HCT116 (cell line): Measurements from ENCODE around the gene RNF150. TPM values are rescaled to one million over a fixed set of nuclear protein-coding genes. Genes with fewer than 3 reads are reported as not detected.

ENCODE experiments used
- ATAC-seq: fragments of 200-7000 bp; cut with Tn5 transposase; 2 replicates; pipeline ENCODE4 v1.9.1; 2020; ENCODE audit warnings: mild to moderate bottlenecking, moderate library complexity
- BruUV-seq: library from RNA; stranded (reverse); fragments of 400-500 nt; replicated peaks from 2 replicates; lab custom pipeline; 2021; lab: Mats Ljungman, UMichigan
- CTCF ChIA-PET: fragments of 300-600 bp; sonication (Branson Sonifier 250); formaldehyde crosslinking; loops from one replicate; lab custom pipeline; 2021; ENCODE audit warnings: antibody characterized with exemption; lab: Charles Lee
- POLR2A ChIA-PET: fragments of 300-600, 350-600 bp; sonication (Branson Sonifier 250); formaldehyde crosslinking; loops from one replicate; lab custom pipeline; 2021; ENCODE audit warnings: antibody characterized with exemption; lab: Charles Lee
- RAD21 ChIA-PET, 2 experiments: fragments of 300-600 bp; sonication (Branson Sonifier 250); formaldehyde crosslinking; loops; one replicate each; lab custom pipeline; 2023; ENCODE audit warnings: low total read pairs in 2 of 2; ENCODE audit not compliant: uncharacterized antibody in 2 of 2, unreplicated experiment in 2 of 2, low non-redundant PET in 1 of 2; lab: Charles Lee
- DNase-seq: peaks from one replicate; pipeline ENCODE4 v3.0.0-alpha.2; 2010; ENCODE audit warnings: low read depth, low spot score
- H2AFZ ChIP-seq: fragments of 200-600 bp; shearing (Covaris generic), sonication (generic); 2 replicates; pipeline ENCODE4 v1.6.1; 2017; ENCODE audit warnings: low read depth, mixed run types, mixed read lengths, antibody characterized with exemption, low read length; ENCODE audit not compliant: poor library complexity, severe bottlenecking
- H3K27ac ChIP-seq: 2 replicates; pipeline ENCODE4 v1.5.1; 2012; ENCODE audit warnings: low read depth, low read length
- H3K27me3 ChIP-seq: fragments of 200-600 bp; sonication (generic); 2 replicates; pipeline ENCODE4 v1.6.1; 2016; ENCODE audit warnings: mixed run types, low read length, mixed read lengths; ENCODE audit not compliant: insufficient read depth
- H3K36me3 ChIP-seq, 2 experiments: fragments of 200-500 bp in 1 of 2; fragments of 200-600 bp in 1 of 2; sonication (Bioruptor generic) in 1 of 2; sonication (generic) in 1 of 2; 2 replicates each; pipeline versions ENCODE4 v1.5.1 to v1.6.1; 2014 to 2016; ENCODE audit warnings: low read length in 2 of 2, inconsistent platforms in 1 of 2, mixed read lengths in 1 of 2, mixed run types in 1 of 2; ENCODE audit not compliant: insufficient read depth in 2 of 2, control insufficient read depth in 1 of 2
- H3K4me1 ChIP-seq, 2 experiments: fragments of 200-600 bp in 1 of 2; sonication (generic) in 1 of 2; 2 replicates each; pipeline versions ENCODE4 v1.5.1 to v1.6.1; 2012 to 2017; ENCODE audit warnings: low read length in 2 of 2, inconsistent platforms in 1 of 2, mild to moderate bottlenecking in 1 of 2, mixed read lengths in 1 of 2, mixed run types in 1 of 2, moderate library complexity in 1 of 2; ENCODE audit not compliant: insufficient read depth in 2 of 2, control insufficient read depth in 1 of 2
- H3K4me2 ChIP-seq: fragments of 200-600 bp; sonication (generic); 2 replicates; pipeline ENCODE4 v1.6.1; 2017; ENCODE audit warnings: mixed run types, low read length, mixed read lengths
- H3K4me3 ChIP-seq, 2 experiments: fragments of 200-600 bp in 1 of 2; sonication (generic) in 1 of 2; replicated peaks in 1 of 2; 2 replicates each; pipeline ENCODE4 v1.5.1; 2011 to 2016; ENCODE audit warnings: low read length in 2 of 2, control low read depth in 1 of 2, low read depth in 1 of 2, mild to moderate bottlenecking in 1 of 2, mixed read lengths in 1 of 2, mixed run types in 1 of 2
- H3K79me2 ChIP-seq: fragments of 200-600 bp; sonication (generic); 2 replicates; pipeline ENCODE4 v1.6.1; 2017; ENCODE audit warnings: mild to moderate bottlenecking, mixed run types, low read length, moderate library complexity, mixed read lengths; ENCODE audit not compliant: insufficient read depth
- H3K9ac ChIP-seq: fragments of 200-600 bp; sonication (generic); 2 replicates; pipeline ENCODE4 v1.6.1; 2016; ENCODE audit warnings: low read length, mixed read lengths
- H3K9me2 ChIP-seq: fragments of 200-600 bp; sonication (generic), shearing (Covaris generic); 2 replicates; pipeline ENCODE4 v1.6.1; 2017; ENCODE audit warnings: mixed run types, mild to moderate bottlenecking, moderate library complexity; ENCODE audit not compliant: insufficient read depth
- H3K9me3 ChIP-seq, 2 experiments: fragments of 200-500 bp in 1 of 2; fragments of 200-600 bp in 1 of 2; sonication (Bioruptor generic) in 1 of 2; sonication (generic) in 1 of 2; 2 replicates each; pipeline ENCODE4 v1.6.1; 2014 to 2017; ENCODE audit warnings: low read length in 2 of 2, mixed read lengths in 2 of 2, inconsistent platforms in 1 of 2, low read depth in 1 of 2, mild to moderate bottlenecking in 1 of 2, mixed run types in 1 of 2, moderate library complexity in 1 of 2; ENCODE audit not compliant: control insufficient read depth in 1 of 2, insufficient read depth in 1 of 2
- H4K20me1 ChIP-seq: fragments of 200-600 bp; sonication (generic), shearing (Covaris generic); 2 replicates; pipeline ENCODE4 v1.6.1; 2017; ENCODE audit warnings: mixed run types, mild to moderate bottlenecking, moderate library complexity; ENCODE audit not compliant: insufficient read depth
- CBX3 ChIP-seq: IDR thresholded peaks from 2 replicates; pipeline ENCODE4 v1.6.1; 2012; ENCODE audit warnings: low read depth
- EGR1 ChIP-seq: IDR thresholded peaks from 2 replicates; pipeline ENCODE4 v1.6.1; 2012; ENCODE audit warnings: low read depth
- ELF1 ChIP-seq: IDR thresholded peaks from 2 replicates; pipeline ENCODE4 v1.6.1; 2012; ENCODE audit warnings: low read depth, borderline replicate concordance
- EZH2 ChIP-seq: fragments of 200-600 bp; sonication (generic); IDR thresholded peaks from 2 replicates; pipeline ENCODE4 v1.6.1; 2017; ENCODE audit warnings: antibody characterized with exemption, mixed run types
- EZH2phosphoT487 ChIP-seq: fragments of 200-600 bp; IDR thresholded peaks from 2 replicates; pipeline ENCODE4 v1.6.1; 2018; ENCODE audit warnings: antibody characterized with exemption, borderline replicate concordance
- FOSL1 ChIP-seq: IDR thresholded peaks from 2 replicates; pipeline ENCODE4 v1.6.1; 2012; ENCODE audit warnings: low read depth
- JUND ChIP-seq: IDR thresholded peaks from 2 replicates; pipeline ENCODE4 v1.6.1; 2012
- SP1 ChIP-seq: IDR thresholded peaks from 2 replicates; pipeline ENCODE4 v1.6.1; 2012; ENCODE audit warnings: low read depth
- TCF7L2 ChIP-seq: IDR thresholded peaks from 2 replicates; pipeline ENCODE4 v1.7.0; 2011; ENCODE audit warnings: borderline replicate concordance, inconsistent platforms; ENCODE audit not compliant: insufficient read depth, insufficient read length; ENCODE audit errors: extremely low read depth
- YY1 ChIP-seq: IDR thresholded peaks from 2 replicates; pipeline ENCODE4 v1.6.1; 2011; ENCODE audit warnings: low read length, low read depth, moderate library complexity, mild to moderate bottlenecking; ENCODE audit not compliant: insufficient replicate concordance; ENCODE audit errors: extremely low read depth
- intact Hi-C: fragments of 100-400 bp; cut with micrococcal nuclease; formaldehyde crosslinking; loops from 2 replicates; pipeline ENCODE4 v1.10.0; 2022
- total RNA-seq: library from RNA; stranded (reverse); gene quantifications from one replicate; pipeline ENCODE4 v1.2.1, GENCODE V29; 2021; ENCODE audit not compliant: unreplicated experiment
- TF ChIP-seq, protein P1 (sequence below): IDR thresholded peaks from 2 replicates; pipeline ENCODE4 v1.6.1; 2012
- TF ChIP-seq, protein P2 (sequence below), 3 experiments: fragments of 200-600 bp in 1 of 3; sonication (generic) in 1 of 3; IDR thresholded peaks in 2 of 3; conservative IDR thresholded peaks in 1 of 3; 2 replicates each; pipeline ENCODE4 v1.5.1; 2012 to 2017; ENCODE audit warnings: low read depth in 2 of 3, low read length in 2 of 3, antibody characterized with exemption in 1 of 3, borderline replicate concordance in 1 of 3, control low read depth in 1 of 3, mild to moderate bottlenecking in 1 of 3, mixed read lengths in 1 of 3, mixed run types in 1 of 3, moderate library complexity in 1 of 3; ENCODE audit not compliant: insufficient read depth in 1 of 3

RNF150 gene
- total RNA-seq, 1 experiment from 2014 or later: 0.07 TPM

DNA sequence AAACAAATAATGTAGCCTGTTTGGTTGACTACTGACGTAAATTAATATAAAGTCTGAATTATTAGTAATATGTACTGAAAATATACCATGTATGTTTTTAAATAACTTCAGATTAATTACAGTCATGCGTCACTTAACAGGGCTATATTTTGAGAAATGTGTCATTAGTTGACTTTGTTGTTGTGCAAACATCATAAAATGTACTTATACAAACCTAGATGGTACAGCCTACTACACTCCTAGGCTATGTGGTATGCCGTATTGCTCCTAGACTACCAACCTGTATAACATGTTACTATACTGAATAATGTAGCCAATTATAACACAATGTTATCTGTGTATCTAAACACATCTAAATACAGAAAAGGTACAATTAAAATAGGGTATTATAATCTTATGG lies 66.6 kb downstream of the RNF150 start:
- BruUV-seq: no TSS peak
- no peaks in the 10 kb centered on the region for H3K79me2 ChIP-seq
- no peak for TF ChIP-seq ELF1
- no peak for TF ChIP-seq EGR1
- TF ChIP-seq YY1: no peak
- no peak for TF ChIP-seq CBX3
- TF ChIP-seq JUND: no peak
- no peak for TF ChIP-seq SP1
- TF ChIP-seq FOSL1: no peak
- TF ChIP-seq EZH2: no peak
- TF ChIP-seq, protein P1, sequence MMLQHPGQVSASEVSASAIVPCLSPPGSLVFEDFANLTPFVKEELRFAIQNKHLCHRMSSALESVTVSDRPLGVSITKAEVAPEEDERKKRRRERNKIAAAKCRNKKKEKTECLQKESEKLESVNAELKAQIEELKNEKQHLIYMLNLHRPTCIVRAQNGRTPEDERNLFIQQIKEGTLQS: no peak
- TF ChIP-seq EZH2phosphoT487: no peak
- TF ChIP-seq TCF7L2: no peak
- TF ChIP-seq, protein P2, sequence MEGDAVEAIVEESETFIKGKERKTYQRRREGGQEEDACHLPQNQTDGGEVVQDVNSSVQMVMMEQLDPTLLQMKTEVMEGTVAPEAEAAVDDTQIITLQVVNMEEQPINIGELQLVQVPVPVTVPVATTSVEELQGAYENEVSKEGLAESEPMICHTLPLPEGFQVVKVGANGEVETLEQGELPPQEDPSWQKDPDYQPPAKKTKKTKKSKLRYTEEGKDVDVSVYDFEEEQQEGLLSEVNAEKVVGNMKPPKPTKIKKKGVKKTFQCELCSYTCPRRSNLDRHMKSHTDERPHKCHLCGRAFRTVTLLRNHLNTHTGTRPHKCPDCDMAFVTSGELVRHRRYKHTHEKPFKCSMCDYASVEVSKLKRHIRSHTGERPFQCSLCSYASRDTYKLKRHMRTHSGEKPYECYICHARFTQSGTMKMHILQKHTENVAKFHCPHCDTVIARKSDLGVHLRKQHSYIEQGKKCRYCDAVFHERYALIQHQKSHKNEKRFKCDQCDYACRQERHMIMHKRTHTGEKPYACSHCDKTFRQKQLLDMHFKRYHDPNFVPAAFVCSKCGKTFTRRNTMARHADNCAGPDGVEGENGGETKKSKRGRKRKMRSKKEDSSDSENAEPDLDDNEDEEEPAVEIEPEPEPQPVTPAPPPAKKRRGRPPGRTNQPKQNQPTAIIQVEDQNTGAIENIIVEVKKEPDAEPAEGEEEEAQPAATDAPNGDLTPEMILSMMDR (IDR thresholded peaks at IDR 0.05 in 2 of 3, conservative IDR thresholded peaks at IDR 0.05 in 1 of 3; ENCODE audit: borderline replicate concordance in 1 of 3, insufficient read depth in 1 of 3, low read depth in 2 of 3, low read length in 2 of 3): no peak
- TF ChIP-seq, all 23 proteins: peak for 0
- ChIA-PET RAD21 (no interaction called here), POLR2A (no interaction called here), CTCF (no interaction called here)
- H2AFZ ChIP-seq: no peak overlapping the region
- H4K20me1 ChIP-seq: no peaks in the 10 kb centered on the region
- no peak overlapping the region for H3K9ac ChIP-seq
- H3K4me2 ChIP-seq: no peak overlapping the region
- DNase-seq (no peak), ATAC-seq (no peak)
- intact Hi-C loops: no loop called here
- no peaks in the 10 kb centered on the region for H3K27me3 ChIP-seq
- H3K9me3 ChIP-seq: no peaks in the 10 kb centered on the region
- H3K36me3 ChIP-seq: no peaks in the 10 kb centered on the region
- no peak overlapping the region for H3K4me3 ChIP-seq
- H3K9me2 ChIP-seq: no peaks in the 10 kb centered on the region
- H3K27ac ChIP-seq: no peak overlapping the region
- H3K4me1 ChIP-seq: no peaks in the 10 kb centered on the region
